ENCODE results near the gene FADS3. TPM values are rescaled to one million over a fixed set of nuclear protein-coding genes. Genes with fewer than 3 reads are reported as not detected.

Gene FADS3
- total and polyA plus RNA-seq, 2 of the 4 experiments (the other 2 are of a cell fraction), result 54.5 to 110 TPM

GRCh38 chr11:61902313-61902712 is 11.0 kb upstream of the FADS3 start:
- no peak overlapping the region for H4K5ac ChIP-seq (ENCODE audit: low read depth, low read length)
- intact Hi-C loops (cut with micrococcal nuclease) (no loop called here), dilution Hi-C loops (cut with HindIII; ENCODE audit: low sequenced_read_pairs, unreplicated experiment) (no loop called here), in situ Hi-C loops (cut with MboI; ENCODE audit: low sequenced_read_pairs) (no loop called here)
- no peak overlapping the region for H3K4me2 ChIP-seq (ENCODE audit: low read depth, low read length)
- no peak overlapping the region for H3K27ac ChIP-seq (ENCODE audit: insufficient read depth, low read length)
- H3K4me3 ChIP-seq (ENCODE audit: insufficient read depth, low read depth, low read length), result no peak overlapping the region
- H2AK5ac ChIP-seq (ENCODE audit: low read depth, low read length), result no peak overlapping the region
- no peak overlapping the region for H2BK20ac ChIP-seq (ENCODE audit: low read depth, low read length)
- no peaks in the 10 kb centered on the region for H4K20me1 ChIP-seq (ENCODE audit: insufficient read depth, low read length)
- TF ChIP-seq RFX5 (IDR thresholded peaks at IDR 0.05; ENCODE audit: low read depth, low read length), result no peak
- no peak for TF ChIP-seq RAD21 (IDR thresholded peaks at IDR 0.05; ENCODE audit: low read length)
- TF ChIP-seq MAZ (IDR thresholded peaks at IDR 0.05; ENCODE audit: borderline replicate concordance, low read depth, low read length), result no peak
- TF ChIP-seq RCOR1 (IDR thresholded peaks at IDR 0.05; ENCODE audit: insufficient replicate concordance, low read length), result no peak
- TF ChIP-seq USF2 (IDR thresholded peaks at IDR 0.05; ENCODE audit: low read depth, low read length), result no peak
- TF ChIP-seq CTCF (conservative IDR thresholded peaks at IDR 0.05; ENCODE audit: low read depth, low read length), result no peak
- no peak for TF ChIP-seq POLR2A (IDR thresholded peaks at IDR 0.05; ENCODE audit: low read depth, low read length)
- TF ChIP-seq CEBPB (IDR thresholded peaks at IDR 0.05; ENCODE audit: low read depth, low read length), result no peak
- TF ChIP-seq MAFK (IDR thresholded peaks at IDR 0.05; ENCODE audit: low read depth, low read length), result no peak
- H3K4ac ChIP-seq (ENCODE audit: low read depth, low read length), result no peak overlapping the region
- ChIA-PET CTCF (interaction anchor here (3.7 kb wide), 1 partner anchor 180 kb away, joined by 13 read pairs; no protein-coding TSS in a partner anchor), POLR2A (ENCODE audit: unreplicated experiment) (no interaction called here)
- BruUV-seq (replicated peaks), result no TSS peak
- H2BK120ac ChIP-seq (ENCODE audit: low read depth, low read length), result no peak overlapping the region
- no peak overlapping the region for H2AK9ac ChIP-seq (replicated peaks; ENCODE audit: low read depth, low read length, poor library complexity)
- H4K8ac ChIP-seq (ENCODE audit: low read depth in 2 of 2, low read length in 2 of 2), result no peak overlapping the region
- WGBS, 2 experiments (ENCODE audit: extremely low coverage in 2 of 2, insufficient read length in 1 of 2), result no CpG with 5 or more reads among the region's 11 CpGs
- ATAC-seq (ENCODE audit: low read depth), result no peak
- H4K91ac ChIP-seq (ENCODE audit: insufficient read depth, low read depth, low read length), result no peak overlapping the region
- no peaks in the 10 kb centered on the region for H3K27me3 ChIP-seq (ENCODE audit: control insufficient read depth, insufficient read depth, low read length)
- no peak for DNase-seq
- no peak overlapping the region; the same call in 1 of the 2 replicates for H3K23ac ChIP-seq (ENCODE audit: low read depth, low read length)
- no peak overlapping the region for H3K56ac ChIP-seq (ENCODE audit: extremely low read depth, insufficient read depth, low read length)
- no peak overlapping the region for H3K18ac ChIP-seq (ENCODE audit: low read depth, low read length)
- H3K79me1 ChIP-seq (ENCODE audit: low read depth in 1 of 2, low read length in 2 of 2), result no peaks in the 10 kb centered on the region
- H2BK15ac ChIP-seq (ENCODE audit: low read depth, low read length), result no peak overlapping the region
- H3K36me3 ChIP-seq (ENCODE audit: control insufficient read depth, insufficient read depth, low read length), result peaks cover 1% of the 10 kb centered on the region; the same call in 1 of the 2 replicates
- no peaks in the 10 kb centered on the region for H3K4me1 ChIP-seq (ENCODE audit: control insufficient read depth, insufficient read depth, low read length)
- no peak overlapping the region for H2BK5ac ChIP-seq (ENCODE audit: low read depth, low read length, poor library complexity, severe bottlenecking)
- no peak overlapping the region for H3K9ac ChIP-seq (ENCODE audit: low read depth, low read length)
- no peak overlapping the region for H3K14ac ChIP-seq (replicated peaks; ENCODE audit: low read depth, low read length)
- H2AFZ ChIP-seq (replicated peaks; ENCODE audit: low read length, poor library complexity), result no peak overlapping the region
- H3K9me1 ChIP-seq (ENCODE audit: insufficient read depth, low read length), result no peaks in the 10 kb centered on the region
- no peaks in the 10 kb centered on the region for H3K9me3 ChIP-seq (ENCODE audit: control insufficient read depth, insufficient read depth, low read length)
